H1 (cell line): ENCODE results near the gene PLIN4. TPM values are rescaled to one million over a fixed set of nuclear protein-coding genes. Genes with fewer than 3 reads are reported as not detected.

Experiments used
- CHD7 ChIP-seq: fragments of 300-600 bp; sonication (generic); IDR thresholded peaks from 2 replicates; pipeline ENCODE4 v1.7.1; 2012; ENCODE audit warnings: low read length, moderate library complexity, mild to moderate bottlenecking, inconsistent platforms; ENCODE audit not compliant: insufficient replicate concordance
- JUN ChIP-seq: IDR thresholded peaks from 2 replicates; pipeline ENCODE4 v1.6.1; 2011; ENCODE audit warnings: low read depth, mild to moderate bottlenecking, improper control_type of control experiment, low read length
- polyA plus RNA-seq, 7 experiments: library from polyadenylated mRNA; depleted of rRNA in 3 of 7; stranded (reverse) in 5 of 7; unstranded in 2 of 7; fragments of >200 nt in 5 of 7; fragments of 200-250 nt in 2 of 7; gene quantifications; 1 replicate in 5 of 7; 2 replicates in 1 of 7; 4 replicates in 1 of 7; pipeline versions ENCODE4 v1.2.1 to v1.2.3, GENCODE V29; 2011 to 2013; ENCODE audit warnings: missing spikeins in 2 of 7, mixed read lengths in 2 of 7
- total RNA-seq: library from RNA; stranded (reverse); fragmentation: NEBNext Ultra II Directional; extraction: Animal tissue kit (Norgen Biotek cat#: 25700); gene quantifications from 2 replicates; pipeline ENCODE4 v1.2.1, GENCODE V29; 2021

Gene PLIN4
- total and polyA plus RNA-seq, 2 of the 8 experiments (the other 6 are each of a cell fraction or from before 2014, with no cell fraction given), result 0.35 to 0.45 TPM

DNA sequence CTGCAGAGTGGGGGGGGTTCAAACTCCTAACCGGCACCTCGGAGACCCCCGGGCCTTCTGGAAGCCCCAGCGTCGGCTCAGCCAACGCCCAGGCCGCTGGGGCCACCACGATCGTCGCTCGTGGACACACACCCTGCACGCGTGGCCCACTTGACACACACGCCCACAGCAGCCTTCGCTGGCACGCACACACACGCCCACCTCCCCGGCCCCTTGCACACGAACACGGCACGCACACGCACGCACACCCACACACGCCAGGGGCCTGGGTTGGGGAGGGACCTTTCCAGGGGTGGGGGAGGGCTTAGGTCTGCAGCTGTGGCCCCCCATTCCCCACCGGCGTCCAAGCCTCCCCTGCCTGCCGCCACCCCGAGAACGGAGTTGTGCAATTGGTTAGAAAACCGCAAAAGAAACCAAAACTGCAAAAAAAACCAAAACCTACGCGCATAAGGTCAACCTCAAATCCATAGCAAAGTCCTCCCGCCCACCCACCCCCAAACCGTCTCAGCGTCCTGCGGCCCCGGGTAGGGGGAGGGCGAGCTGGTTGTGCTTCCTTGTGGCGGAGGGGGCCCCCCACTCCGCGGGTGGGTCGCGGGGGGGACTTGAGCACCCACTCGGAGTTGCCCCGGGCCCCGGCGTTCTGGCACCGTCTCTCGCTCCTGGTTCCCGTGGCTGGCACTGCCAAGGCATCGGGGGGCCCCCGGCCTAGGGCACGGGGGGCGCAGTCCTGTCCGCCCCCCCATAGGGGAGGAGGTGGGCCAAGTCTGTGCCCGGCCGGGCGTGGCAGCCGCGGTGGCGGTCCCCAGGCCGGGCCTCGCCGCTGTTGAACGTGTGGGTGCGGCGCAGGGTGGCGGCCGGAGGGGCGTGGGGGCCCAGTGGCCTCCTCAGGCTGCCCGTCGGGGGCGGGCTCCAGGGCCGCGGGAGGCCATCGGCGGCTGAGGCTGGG is 24.9 kb upstream of the PLIN4 start (continued):
- TF ChIP-seq CHD7 (no peak), JUN (no peak)
